ENCODE measurements around the gene LUC7L3.

LUC7L3 gene

DNA sequence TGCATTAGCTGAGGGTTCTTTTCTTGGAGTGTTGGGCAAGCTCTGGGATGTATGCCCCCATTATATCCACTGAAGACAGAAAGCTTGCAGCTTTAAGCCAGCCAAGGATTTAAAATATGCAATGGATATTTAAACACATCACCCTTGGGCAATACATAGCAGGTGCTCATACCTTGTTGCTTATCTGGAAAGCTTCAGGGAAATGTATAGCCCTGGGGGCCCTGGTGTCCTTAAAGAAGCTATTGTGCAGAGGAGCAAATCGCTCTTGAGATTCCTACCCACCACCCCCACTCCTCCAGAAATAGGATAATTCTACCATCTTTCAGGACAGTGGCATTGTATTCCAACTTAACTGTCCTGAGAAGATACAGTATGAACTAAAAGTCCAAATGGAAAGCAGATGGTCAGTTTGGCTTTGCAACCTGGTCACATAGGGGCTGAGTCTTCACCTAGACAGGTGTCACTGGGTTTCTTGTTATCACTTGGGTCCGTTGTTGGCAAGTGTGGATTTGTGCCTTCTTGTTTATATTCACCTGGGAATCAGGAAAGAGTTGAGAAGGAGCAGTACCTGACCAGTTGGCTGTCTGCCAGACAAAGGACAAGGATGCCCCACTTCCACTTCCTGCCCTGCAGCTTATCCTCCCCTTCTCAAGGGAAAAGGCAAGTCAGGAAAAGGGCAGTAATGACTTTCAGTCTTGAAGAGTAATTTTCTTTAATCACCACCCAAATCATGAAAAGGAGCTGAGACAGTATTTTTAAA, 44.5 kb downstream of the LUC7L3 start:
- DNase-seq = no peak

DNA sequence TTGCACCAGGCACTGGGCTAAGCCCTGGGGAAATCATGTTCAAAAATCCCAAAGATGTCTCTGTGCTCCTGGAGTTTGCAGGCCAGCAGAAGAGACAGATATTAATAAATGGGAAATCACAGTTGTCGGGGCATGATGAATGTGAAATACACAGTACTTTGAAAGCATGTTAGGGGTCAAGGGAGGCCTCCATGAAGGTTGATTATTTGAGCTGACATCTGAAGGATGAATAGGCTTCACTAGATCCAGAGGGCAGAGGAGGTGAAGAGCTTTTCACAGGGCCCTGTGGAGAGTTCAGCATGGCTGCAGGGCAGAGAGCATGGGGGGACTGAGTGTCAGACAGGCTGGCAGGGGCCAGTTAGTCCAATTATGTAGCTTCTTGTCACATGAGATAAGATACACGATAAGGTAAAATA, 45.3 kb downstream of the LUC7L3 start:
- DNase-seq = no peak

DNA sequence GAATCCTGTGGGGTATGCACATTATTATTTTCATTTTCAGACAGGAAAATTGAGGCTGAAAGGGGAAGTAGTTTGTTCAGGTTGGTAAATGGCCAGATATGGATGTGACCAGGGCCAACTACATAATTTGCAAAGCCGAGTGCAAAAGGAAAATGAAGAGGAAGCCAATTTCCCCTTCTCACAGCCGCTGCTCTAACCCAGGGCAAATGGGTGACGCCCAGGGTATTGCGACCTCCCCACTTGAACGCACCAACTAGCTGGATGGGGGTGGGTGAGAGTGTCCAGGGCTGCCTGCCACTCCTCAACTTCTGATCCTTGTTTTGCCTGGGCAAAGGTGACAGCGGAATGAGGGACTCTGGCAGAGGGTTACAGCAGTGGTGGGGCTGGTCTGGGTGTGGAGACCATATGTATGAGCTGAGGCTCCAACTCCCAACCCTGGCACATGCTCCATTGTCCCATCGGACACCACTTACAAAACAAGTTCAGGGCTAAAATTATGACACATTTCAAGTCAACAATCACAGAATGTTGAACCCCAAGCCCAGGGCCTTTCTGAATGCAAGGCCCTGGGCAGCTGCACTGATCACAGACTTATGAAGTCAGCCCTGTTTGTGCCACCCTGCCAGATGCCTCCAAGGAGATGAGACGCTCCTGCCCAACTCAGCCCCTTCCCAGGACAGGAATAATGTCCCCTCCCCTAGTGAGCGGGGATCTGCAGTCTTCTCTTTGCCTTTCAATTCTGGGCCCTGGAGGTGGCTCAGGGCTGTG, 46.2 kb downstream of the LUC7L3 start:
- DNase-seq = no peak

DNA sequence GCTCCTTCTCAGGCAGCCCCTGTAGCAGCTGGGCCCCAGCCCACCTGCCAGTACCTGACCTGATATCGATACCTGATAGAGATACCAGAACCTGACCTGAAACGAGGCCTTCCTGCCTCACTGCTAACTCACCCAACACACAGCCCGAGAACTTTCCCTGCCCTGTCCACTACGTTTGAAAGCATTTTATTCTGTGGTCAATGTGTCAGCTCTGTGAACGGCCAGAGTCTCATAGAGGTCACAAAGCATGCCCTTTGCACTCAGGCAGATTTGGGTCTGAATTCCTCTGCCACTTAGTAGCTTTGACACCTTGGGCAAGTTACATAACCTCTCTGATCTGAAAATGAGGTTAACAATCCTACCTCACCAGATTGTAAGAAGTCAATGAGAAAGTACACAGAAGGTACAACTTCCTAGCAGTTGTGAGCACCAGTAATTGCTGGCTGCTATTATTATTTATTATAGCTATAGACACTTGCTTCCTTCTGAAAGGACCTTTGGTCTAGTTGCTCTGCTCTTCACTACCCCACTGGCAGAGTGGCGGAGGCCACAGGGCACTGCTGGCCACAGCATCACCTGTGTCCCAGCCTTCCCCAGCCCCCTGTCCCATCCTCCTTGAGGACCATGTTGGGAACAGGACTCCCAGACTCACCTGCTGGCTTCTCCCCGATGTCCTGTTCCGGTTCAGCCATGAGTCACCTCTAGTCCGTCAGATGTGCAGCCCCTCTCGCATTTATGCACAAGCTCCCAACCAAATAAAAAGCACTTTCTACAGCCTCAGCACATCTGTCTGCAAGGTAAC, 47.0 kb downstream of the LUC7L3 start:
- DNase-seq = no peak

DNA sequence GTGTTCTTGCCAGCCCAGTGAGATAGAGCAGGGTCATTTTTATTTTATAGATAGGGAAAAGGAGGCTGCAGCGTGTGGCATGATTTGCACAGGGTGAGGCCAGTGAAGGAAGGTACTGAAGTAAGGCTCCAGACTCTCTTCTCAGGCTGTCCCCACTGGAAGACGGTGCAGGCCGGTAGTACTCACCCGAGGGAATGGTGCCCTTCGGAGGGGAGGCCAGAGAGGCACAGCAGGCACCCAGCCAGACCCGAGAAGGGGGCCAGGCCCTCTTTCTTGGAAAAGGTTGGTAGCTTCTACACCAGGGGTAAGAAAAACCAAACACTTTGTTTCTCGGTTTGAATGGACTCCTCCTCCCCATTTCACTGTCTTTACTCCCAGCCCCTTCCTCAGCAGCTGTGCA, 47.6 kb downstream of the LUC7L3 start:
- no peak for DNase-seq

DNA sequence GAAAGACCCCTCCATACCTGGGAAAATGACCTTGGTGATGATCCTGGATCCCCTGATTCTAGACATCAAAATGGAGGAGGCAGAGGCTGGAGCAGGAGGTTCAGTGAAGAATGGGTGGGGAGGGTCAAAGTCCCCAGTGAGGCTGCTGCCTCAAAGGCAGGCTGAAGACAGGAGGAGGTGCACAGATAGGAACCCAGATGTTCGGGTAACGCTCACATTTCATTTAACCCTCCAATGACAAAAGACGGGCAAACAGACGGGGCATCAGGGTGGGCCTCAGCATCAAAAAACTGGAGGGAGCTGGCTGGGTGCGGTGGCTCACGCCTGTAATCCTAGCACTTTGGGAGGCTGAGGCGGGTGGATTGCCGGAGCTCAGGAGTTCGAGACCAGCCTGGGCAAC, 48.0 kb downstream of the LUC7L3 start, which contains the start of gene ANKRD40CL:
Gene ANKRD40CL, minus strand, starts transcription at position 73 of the 400 bp plus-strand sequence. CDS start 605 bp downstream, outside the sequence.
- DNase-seq = no peak

DNA sequence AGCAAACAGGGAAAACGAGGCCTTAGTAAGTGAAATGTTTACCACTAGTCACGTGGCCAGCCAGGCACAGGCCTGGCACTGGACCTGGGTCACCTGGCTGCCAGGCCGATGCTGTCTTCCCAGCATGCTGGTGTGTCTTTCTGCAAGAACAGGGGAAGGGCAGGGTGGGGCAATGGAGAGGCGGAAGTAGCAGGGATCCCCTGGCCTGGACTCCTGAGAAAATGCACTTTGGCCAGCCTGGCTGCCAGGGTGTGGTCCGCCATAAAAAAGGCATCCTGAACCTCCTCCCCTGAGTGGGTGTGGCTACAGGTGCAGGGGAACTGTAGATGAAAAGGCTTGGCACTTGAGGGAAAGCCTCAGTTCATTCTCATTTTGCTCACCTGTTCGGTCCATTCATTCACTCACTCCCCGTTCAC, 49.0 kb downstream of the LUC7L3 start:
- DNase-seq = no peak

DNA sequence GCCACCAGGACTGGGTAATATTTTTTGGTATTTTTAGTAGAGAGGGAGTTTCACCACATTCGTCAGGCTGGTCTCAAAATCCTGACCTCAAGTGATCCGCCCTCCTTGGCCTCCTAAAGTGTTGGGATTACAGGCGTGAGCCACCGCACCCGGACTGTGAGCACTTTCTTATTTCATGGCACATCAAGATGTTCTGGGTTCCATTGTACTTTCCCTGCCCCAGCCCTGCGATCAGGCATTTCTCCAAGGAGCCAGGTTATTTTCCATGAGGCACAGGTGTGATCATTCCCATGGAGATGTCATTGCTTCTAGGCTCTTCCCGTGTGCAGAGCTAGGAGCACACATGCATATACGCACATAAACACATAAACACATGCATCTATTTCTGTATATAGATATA, 50.5 kb downstream of the LUC7L3 start:
- DNase-seq = no peak

DNA sequence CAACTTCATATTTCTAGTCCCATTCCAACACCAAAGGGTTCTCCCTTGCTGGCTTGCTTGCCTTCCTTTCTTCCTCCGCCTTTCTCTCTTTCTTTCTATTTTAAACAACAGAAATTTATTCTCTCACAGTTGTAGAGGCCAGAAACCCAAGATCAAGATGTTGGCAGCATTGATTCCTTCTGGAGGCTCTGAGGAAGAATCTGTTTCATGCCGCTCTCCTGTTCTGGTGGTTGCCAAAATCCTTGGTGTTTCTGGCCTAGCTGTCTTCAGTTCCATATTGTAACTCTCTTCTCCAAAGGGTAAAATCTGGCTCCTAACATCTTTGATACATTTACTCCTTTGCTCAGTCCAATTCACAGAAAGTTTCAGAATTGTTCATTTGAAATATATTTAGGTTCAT, 50.9 kb downstream of the LUC7L3 start:
- DNase-seq = no peak

DNA sequence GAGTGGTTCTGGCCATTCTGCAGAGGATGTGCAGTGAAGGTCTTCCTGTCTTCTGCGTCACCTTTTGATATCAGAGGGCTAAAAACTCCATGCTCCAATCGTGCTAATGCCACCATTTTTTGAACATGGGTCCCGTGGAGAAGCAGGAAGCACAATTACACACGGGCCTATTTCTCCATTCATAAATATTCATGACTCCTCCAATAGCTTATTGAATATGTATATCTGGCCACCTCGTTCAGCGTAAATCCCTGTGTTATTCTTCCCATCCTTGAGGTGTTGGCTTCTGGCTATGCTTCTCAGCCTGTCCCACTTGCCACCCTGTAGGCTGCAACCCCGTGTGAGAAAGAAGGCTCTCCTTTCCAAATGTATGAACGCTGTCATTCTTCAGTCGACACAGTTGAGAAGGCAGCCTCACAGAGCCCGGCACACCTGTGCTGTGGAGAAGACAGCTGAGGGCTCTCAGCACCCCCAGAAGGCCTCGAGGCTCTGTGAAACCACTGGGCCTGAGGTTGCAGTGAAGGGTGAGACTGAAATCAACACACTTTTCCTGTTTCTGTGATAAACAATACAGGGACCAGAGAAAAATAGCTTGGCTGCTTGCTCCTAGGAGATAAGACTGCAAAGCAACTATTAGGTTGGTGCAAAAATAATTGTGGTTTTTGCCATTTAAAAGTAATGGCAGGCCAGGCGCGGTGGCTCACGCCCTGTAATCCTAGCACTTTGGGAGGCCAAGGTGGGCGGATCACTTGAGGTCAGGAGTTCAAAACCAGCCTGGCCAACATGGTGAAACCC, 52.8 kb downstream of the LUC7L3 start:
- DNase-seq = no peak

DNA sequence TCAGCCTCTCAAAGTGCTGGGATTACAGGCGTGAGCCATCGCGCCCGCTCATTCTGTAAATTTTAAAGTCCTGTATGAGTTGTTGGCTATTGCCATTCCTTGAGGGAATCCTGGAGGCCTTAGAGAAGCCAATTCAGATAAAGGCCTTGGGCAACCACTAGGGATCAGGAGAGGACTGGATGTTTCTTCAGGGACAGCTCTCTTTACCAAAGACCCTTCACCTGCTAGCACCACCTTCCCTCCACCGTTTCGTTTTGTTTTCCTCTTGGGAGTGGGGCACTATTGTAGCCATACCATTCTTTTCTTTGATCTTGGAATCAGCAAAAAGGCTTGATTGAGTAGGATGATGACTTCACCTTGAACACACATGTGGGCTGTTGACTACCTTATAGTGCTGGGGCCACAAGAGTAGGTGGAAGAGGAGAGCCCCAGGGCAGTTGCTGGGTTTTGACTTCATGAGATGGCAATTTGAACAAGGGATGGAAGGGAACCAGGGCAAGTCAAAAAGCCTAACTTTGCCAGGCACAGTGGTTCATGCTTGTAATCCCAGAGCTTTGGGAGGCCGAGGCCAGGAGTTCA, 54.9 kb downstream of the LUC7L3 start:
- DNase-seq = no peak

DNA sequence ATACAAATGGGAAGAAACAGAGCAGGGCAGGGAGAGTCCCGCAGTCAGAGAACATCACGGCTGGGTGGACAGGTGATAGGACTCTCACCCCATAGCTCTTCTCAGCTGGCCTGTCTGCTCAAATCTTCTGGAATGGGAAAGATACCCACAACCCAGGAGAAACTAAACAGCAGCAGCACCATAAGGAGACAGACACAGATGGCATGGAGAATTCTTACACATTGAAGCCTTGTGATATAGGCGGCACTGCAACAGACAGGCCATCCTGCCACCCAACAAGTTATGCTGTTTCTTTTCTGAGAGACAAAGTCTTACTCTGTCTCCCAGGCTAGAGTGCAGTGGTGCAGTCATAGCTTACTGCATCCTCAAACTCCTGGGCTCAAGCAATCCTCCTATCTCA, 56.5 kb downstream of the LUC7L3 start:
- no peak for DNase-seq

DNA sequence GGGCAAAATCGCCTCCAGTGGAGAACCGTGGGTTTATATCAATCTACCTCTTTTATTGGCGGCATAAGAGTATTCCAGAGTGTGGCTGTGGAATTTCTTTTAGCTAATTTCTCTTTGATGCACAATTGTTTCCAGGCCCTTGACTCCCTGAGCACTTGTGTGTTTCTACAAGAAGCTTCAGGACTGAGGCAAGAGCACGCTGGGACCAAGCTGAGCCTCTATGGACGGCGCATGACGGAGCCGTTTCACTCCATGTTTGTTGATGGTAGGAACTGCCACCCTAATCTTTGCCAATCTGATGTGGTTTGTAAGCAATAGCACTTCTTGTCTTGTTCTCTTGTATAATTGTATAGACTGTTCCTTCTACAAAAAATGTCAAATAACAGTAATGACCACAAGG, 59.1 kb downstream of the LUC7L3 start:
- no peak for DNase-seq

DNA sequence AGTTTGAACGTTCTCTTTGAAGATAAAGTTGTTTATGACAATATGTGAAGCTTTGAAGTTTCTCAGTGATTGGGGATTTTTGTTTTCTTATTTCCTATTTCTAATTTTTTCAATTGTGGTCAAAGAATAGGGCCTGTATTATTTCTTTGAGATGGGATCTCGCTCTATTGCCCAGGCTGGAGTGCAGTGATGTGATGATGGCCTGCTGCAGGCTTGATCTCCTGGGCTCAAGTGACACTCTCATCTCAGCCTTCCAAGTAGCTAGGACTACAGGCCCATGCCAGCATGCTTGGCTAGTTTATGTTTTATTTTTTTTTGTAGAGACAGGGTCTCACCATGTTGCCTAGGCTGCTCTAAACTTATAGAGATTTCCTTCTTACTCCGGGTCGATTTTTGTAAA, 59.6 kb downstream of the LUC7L3 start:
- no peak for DNase-seq

DNA sequence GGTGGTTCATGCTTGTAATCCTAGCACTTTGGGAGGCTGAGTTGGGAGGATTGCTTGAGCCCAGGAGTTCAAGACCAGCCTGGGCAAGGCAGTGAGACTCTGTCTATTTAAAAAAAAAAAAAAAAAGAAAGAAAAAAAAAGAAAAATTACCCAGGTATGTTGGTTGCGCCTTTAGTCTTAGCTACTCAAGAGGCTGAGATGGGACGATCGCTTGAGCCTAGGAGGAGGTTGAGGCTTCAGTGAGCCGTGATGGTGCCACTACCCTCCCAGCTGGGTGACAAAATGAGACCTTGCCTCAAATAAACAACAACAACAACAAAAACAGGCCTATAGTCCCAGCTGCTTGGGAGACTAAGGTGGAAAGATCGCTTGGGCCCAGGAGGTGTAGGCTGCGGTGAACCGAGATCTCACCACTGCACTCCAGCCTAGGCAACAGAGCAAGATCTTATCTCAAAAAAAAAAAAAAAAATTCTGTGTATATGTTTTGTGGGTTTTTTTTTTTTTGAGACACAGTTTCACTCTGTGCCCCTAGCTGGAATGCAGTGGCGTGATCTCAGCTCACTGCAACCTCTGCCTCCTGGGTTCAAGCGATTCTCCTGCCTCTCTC, 60.4 kb downstream of the LUC7L3 start:
- DNase-seq = peak; percentile 55

DNA sequence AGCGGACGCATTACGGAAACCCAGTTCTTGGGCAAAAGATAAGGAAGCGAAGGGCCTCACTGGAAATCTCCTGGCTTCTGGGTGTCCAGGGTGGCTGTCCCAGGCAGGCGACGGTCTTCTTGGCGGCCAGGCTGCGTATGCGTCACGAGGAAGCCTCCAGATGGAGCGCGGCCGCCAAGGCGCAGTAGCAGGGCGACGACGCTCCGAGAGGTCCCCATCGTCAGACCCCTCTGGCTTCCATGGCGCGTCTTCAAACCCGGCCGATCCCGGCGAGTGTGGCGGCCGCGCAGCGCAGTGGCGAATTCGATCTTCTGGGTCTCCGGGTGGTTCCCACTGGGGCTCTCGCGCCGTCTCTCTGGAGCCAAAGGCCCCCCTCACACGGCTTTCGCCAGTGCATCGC, 61.8 kb downstream of the LUC7L3 start:
- DNase-seq = peak; percentile 20

DNA sequence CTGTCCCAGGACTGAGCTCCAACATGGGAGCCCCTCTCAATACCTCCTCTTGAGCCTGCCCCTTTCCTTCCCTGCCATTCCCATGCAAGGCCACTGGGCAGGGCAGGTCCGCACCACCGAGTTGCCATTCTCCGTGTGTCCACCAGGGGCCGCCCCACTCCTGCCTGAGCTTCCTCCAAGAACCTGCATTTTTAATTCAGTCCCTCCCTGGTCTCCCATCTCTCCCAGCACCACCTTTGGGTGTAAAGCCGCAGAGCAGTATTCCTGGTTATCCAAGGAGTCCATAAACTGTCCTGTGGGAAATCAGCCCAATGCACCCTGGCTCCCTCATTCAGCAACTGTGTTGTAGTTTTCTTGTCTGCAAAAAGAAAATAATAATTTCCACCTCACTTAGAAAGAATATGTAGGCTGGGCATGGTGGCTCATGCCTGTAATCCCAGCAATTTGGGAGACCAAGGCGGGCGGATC, 63.8 kb downstream of the LUC7L3 start:
- DNase-seq = peak; percentile 82

DNA sequence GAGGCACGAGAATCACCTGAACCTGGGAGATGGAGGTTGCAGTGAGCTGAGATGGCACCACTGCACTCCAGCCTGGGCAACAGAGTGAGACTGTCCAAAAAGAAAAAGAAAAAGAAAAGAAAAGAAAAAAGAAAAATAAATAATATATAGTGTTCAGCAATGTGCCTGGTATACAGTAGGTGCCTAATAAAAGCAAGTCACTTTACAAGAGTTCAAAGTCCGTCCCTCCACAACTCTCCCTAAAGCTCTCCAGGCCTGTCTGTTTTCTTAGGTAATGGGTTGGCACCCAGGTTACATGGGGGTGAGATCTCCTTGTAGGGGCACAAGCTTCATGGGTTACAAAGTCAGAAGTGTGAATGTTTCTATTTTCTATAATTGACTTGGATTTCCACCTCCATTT, 64.5 kb downstream of the LUC7L3 start:
- DNase-seq = no peak

DNA sequence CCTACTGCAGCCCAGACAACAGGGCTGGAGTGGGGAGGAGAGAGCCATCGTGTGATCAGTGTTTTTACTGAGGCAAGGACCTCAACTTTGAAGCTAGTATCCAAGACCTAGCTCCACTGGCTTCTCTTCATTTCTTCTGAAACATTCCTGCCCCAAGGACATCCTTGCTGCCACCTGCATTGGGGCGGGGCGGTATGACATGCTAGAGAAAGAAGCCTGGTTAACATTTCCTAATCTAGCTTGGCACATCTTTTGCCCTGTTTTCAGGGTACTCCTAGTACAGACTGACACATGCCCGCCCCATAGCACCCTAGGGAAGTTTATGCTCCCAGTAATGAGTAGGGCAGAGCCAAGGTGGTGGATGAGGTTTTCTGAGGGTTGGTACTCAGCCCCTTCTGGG, 65.7 kb downstream of the LUC7L3 start:
- DNase-seq = no peak

DNA sequence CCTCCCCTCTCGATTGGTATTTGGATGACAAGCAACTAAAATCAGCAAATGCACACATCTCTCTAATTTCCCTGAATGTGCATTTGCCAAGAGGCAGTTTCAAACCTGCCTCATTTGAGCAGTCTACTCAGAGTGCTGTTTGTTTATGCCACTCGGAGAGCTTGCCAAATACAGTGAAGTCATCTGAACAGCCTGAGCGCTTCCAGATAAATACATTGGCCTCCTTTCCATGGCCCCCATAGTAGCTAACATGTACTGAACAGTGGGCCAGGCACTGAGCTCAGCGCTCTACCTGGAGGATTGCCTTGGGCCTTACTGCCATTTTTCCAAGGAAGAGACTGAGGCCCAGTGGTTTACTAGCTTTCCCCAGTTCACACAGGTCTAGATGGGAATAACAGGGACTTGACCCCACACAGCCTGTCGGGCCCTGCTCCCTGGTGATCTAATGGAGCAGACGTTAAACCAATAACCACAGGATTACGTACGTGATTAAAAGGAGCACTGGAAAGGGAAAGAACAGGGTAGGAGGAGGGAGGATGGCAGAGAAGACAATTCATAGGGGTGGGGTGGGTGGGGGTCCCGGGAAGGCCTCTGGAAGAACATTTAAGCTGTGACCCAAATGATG, 66.7 kb downstream of the LUC7L3 start:
- no peak for DNase-seq

DNA sequence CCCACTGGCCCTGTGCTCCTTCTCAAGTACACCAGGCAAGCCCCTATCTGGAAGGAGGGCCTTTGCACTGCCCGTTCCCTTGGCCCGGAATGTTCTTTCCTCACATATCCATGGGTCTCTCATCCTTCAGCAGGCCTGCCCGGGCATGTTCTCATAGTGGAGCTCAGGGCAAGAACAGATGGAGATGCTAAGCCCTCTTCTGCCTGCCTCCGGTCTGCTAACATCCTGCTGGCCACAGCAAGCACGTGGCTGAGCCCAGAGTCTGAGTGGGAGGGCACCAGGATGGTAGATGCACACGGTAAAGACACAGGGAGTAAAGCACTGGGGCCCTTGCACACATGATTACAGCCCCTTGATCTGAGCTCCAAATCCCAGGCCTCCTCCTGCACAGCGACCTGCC, 67.7 kb downstream of the LUC7L3 start:
- no peak for DNase-seq

Data from activated T-cell treated with anti-CD3 and anti-CD28 coated beads, Interleukin-2, amount 50 U/mL, for 1 hour (primary cell).